Measurements from ENCODE around the gene POLR2B. TPM values are rescaled to one million over a fixed set of nuclear protein-coding genes. Genes with fewer than 3 reads are reported as not detected.

Gene POLR2B
- total and polyA plus RNA-seq, 9 donors, result 31.8 to 79.4 (median 62.3) TPM

- TF ChIP-seq EP300 (IDR thresholded peaks at IDR 0.05) (no peak), CTCF (IDR thresholded peaks at IDR 0.05) (no peak), POLR2A (IDR thresholded peaks at IDR 0.05) (no peak)
- intact Hi-C loops (cut with DNase I), result no loop called here
- Histone ChIP-seq H3K36me3 (no peaks in the 10 kb centered on the region), H3K4me1 (ENCODE audit: insufficient read depth) (no peaks in the 10 kb centered on the region), H3K4me3 (no peak overlapping the region), H3K9me3 (no peaks in the 10 kb centered on the region), H3K27me3 (no peaks in the 10 kb centered on the region), H3K27ac (no peak overlapping the region)
- 43 to 59% (median 53%) methylated on average over 4 of the region's 4 CpGs for WGBS, 3 donors
- DNase-seq, result no peak
Measured at GRCh38 chr4:57013543-57014120, 34.9 kb downstream of the POLR2B start.

GRCh38 chr4:57018980-57019379 lies 40.3 kb downstream of the POLR2B start:
- Histone ChIP-seq H3K27ac (no peak overlapping the region), H3K27me3 (no peaks in the 10 kb centered on the region), H3K4me1 (ENCODE audit: insufficient read depth) (peaks cover 2% of the 10 kb centered on the region), H3K9me3 (no peaks in the 10 kb centered on the region), H3K4me3 (no peak overlapping the region), H3K36me3 (no peaks in the 10 kb centered on the region)
- TF ChIP-seq CTCF (IDR thresholded peaks at IDR 0.05) (no peak), POLR2A (IDR thresholded peaks at IDR 0.05) (no peak), EP300 (IDR thresholded peaks at IDR 0.05) (no peak)
- intact Hi-C loops (cut with DNase I), result no loop called here
- DNase-seq, result no peak

- Histone ChIP-seq H3K4me1 (ENCODE audit: insufficient read depth) (peaks cover 2% of the 10 kb centered on the region), H3K27ac (no peak overlapping the region), H3K4me3 (no peak overlapping the region), H3K9me3 (no peaks in the 10 kb centered on the region), H3K27me3 (no peaks in the 10 kb centered on the region), H3K36me3 (no peaks in the 10 kb centered on the region)
- TF ChIP-seq CTCF (IDR thresholded peaks at IDR 0.05), result no peak
- TF ChIP-seq POLR2A (IDR thresholded peaks at IDR 0.05), result no peak
- no peak for TF ChIP-seq EP300 (IDR thresholded peaks at IDR 0.05)
- 61 to 77% (median 69%) methylated on average over 5 of the region's 5 CpGs for WGBS, 3 donors
- DNase-seq, result no peak
- intact Hi-C loops (cut with DNase I), result no loop called here
Measured at GRCh38 chr4:57020467-57021101, 41.9 kb downstream of the POLR2B start.

- Histone ChIP-seq H3K27ac (no peak overlapping the region), H3K9me3 (no peaks in the 10 kb centered on the region), H3K4me3 (no peak overlapping the region), H3K27me3 (no peaks in the 10 kb centered on the region), H3K36me3 (no peaks in the 10 kb centered on the region), H3K4me1 (ENCODE audit: insufficient read depth) (peaks cover 2% of the 10 kb centered on the region)
- 72 to 82% (median 75%) methylated on average over 4 of the region's 4 CpGs for WGBS, 3 donors
- intact Hi-C loops (cut with DNase I), result no loop called here
- no peak for TF ChIP-seq CTCF (IDR thresholded peaks at IDR 0.05)
- no peak for TF ChIP-seq POLR2A (IDR thresholded peaks at IDR 0.05)
- no peak for TF ChIP-seq EP300 (IDR thresholded peaks at IDR 0.05)
- DNase-seq, result no peak
Measured at GRCh38 chr4:57023104-57023503, 44.4 kb downstream of the POLR2B start.
